RWPE2 (cell line): ENCODE measurements around the gene LRRK1.

Source experiments
- ATAC-seq: fragments of 200-7000 bp; cut with Tn5 transposase; 3 replicates; pipeline ENCODE4 v1.9.1; 2021; ENCODE audit warnings: low read depth
- DNase-seq: peaks from one replicate; pipeline ENCODE4 v3.0.0-alpha.2; 2020; ENCODE audit warnings: low spot score
- H3K27ac ChIP-seq: fragments of 450-650 bp; 2 replicates; pipeline ENCODE4 v1.5.1; 2017; ENCODE audit warnings: mild to moderate bottlenecking; ENCODE audit not compliant: poor library complexity, severe bottlenecking
- H3K27me3 ChIP-seq: fragments of 250-450 bp; sonication (Bioruptor Pico); 2 replicates; pipeline ENCODE4 v1.5.1; 2021; ENCODE audit warnings: mild to moderate bottlenecking, moderate library complexity; ENCODE audit not compliant: insufficient read depth, poor library complexity, severe bottlenecking
- H3K36me3 ChIP-seq: fragments of 250-450 bp; sonication (Bioruptor Pico); 2 replicates; pipeline ENCODE4 v1.5.1; 2020; ENCODE audit warnings: low read depth, mild to moderate bottlenecking, moderate library complexity
- H3K4me1 ChIP-seq: fragments of 250-450 bp; sonication (Bioruptor Pico); 2 replicates; pipeline ENCODE4 v1.5.1; 2021; ENCODE audit warnings: mild to moderate bottlenecking, moderate library complexity; ENCODE audit not compliant: insufficient read depth, poor library complexity, severe bottlenecking
- H3K4me3 ChIP-seq: fragments of 250-450 bp; sonication (Bioruptor Pico); 2 replicates; pipeline ENCODE4 v1.5.1; 2021; ENCODE audit warnings: mild to moderate bottlenecking, moderate library complexity; ENCODE audit not compliant: severe bottlenecking
- H3K9me3 ChIP-seq: fragments of 250-450 bp; sonication (Bioruptor Pico); 2 replicates; pipeline ENCODE4 v1.5.1; 2021; ENCODE audit warnings: mild to moderate bottlenecking, moderate library complexity; ENCODE audit not compliant: severe bottlenecking
- CTCF ChIP-seq: fragments of 450-650 bp; IDR thresholded peaks from one replicate; pipeline ENCODE4 v1.5.1; 2017; ENCODE audit warnings: mild to moderate bottlenecking, moderate library complexity; ENCODE audit not compliant: poor library complexity, severe bottlenecking

The LRRK1 gene

GRCh38 chr15:101027273-101027901 is 108.2 kb downstream of the LRRK1 start:
- Histone ChIP-seq H3K27ac (no peak overlapping the region), H3K27me3 (no peaks in the 10 kb centered on the region), H3K4me3 (no peak overlapping the region), H3K36me3 (0 out of 2 replicates have a peak, but pooled peaks cover 6% of the 10 kb centered on the region), H3K9me3 (no peaks in the 10 kb centered on the region), H3K4me1 (no peaks in the 10 kb centered on the region)
- ATAC-seq (no peak), DNase-seq (peak; percentile 67)
- TF ChIP-seq CTCF: no peak

- Histone ChIP-seq H3K9me3 (no peaks in the 10 kb centered on the region), H3K4me3 (no peak overlapping the region), H3K4me1 (no peaks in the 10 kb centered on the region), H3K36me3 (0 out of 2 replicates have a peak, but pooled peaks cover 6% of the 10 kb centered on the region), H3K27ac (no peak overlapping the region), H3K27me3 (no peaks in the 10 kb centered on the region)
- ATAC-seq (no peak), DNase-seq (peak; percentile 26)
- no peak for TF ChIP-seq CTCF
Measured at GRCh38 chr15:101027920-101028319, 108.8 kb downstream of the LRRK1 start.

- no peak for TF ChIP-seq CTCF
- H3K27me3 ChIP-seq: no peaks in the 10 kb centered on the region
- ATAC-seq (no peak), DNase-seq (no peak)
- H3K9me3 ChIP-seq: no peaks in the 10 kb centered on the region
- H3K36me3 ChIP-seq: 0 out of 2 replicates have a peak, but pooled peaks cover 6% of the 10 kb centered on the region
- no peak overlapping the region for H3K4me3 ChIP-seq
- no peak overlapping the region for H3K27ac ChIP-seq
- H3K4me1 ChIP-seq: no peaks in the 10 kb centered on the region
Measured at GRCh38 chr15:101028321-101028720, 109.2 kb downstream of the LRRK1 start.

- Histone ChIP-seq H3K4me3 (no peak overlapping the region), H3K36me3 (0 out of 2 replicates have a peak, but pooled peaks cover 6% of the 10 kb centered on the region), H3K27me3 (no peaks in the 10 kb centered on the region), H3K4me1 (peaks cover under 1% of the 10 kb centered on the region), H3K27ac (no peak overlapping the region), H3K9me3 (no peaks in the 10 kb centered on the region)
- TF ChIP-seq CTCF: no peak
- ATAC-seq (no peak), DNase-seq (peak; percentile 64)
Measured at GRCh38 chr15:101028772-101029438, 109.7 kb downstream of the LRRK1 start.
